Mesendoderm (in vitro differentiated cells): Measurements from ENCODE around the gene MYO9B.

ENCODE experiments used
- DNase-seq: peaks from one replicate; pipeline ENCODE4 v3.0.0; 2013
- H2AK5ac ChIP-seq: 2 replicates; pipeline ENCODE4 v1.6.1; 2013; ENCODE audit warnings: low read length, inconsistent platforms
- H2BK120ac ChIP-seq: 2 replicates; pipeline ENCODE4 v1.6.1; 2013; ENCODE audit warnings: low read depth, mild to moderate bottlenecking, low read length, moderate library complexity, mixed read lengths
- H2BK15ac ChIP-seq: replicated peaks from 2 replicates; pipeline ENCODE4 v1.6.1; 2013; ENCODE audit warnings: low read depth, mild to moderate bottlenecking, moderate library complexity
- H2BK5ac ChIP-seq: 2 replicates; pipeline ENCODE4 v1.6.1; 2013; ENCODE audit warnings: low read length, inconsistent platforms
- H3K18ac ChIP-seq: 2 replicates; pipeline ENCODE4 v1.6.1; 2013; ENCODE audit warnings: mild to moderate bottlenecking, low read length, mixed read lengths
- H3K23ac ChIP-seq: one replicate; pipeline ENCODE4 v1.6.1; 2013; ENCODE audit warnings: low read length
- H3K27ac ChIP-seq: 2 replicates; pipeline ENCODE4 v1.5.1; 2013; ENCODE audit warnings: low read depth, mild to moderate bottlenecking, inconsistent platforms, low read length, moderate library complexity
- H3K27me3 ChIP-seq: 2 replicates; pipeline ENCODE4 v1.6.1; 2013; ENCODE audit warnings: low read length, control low read depth, mild to moderate bottlenecking, inconsistent platforms; ENCODE audit not compliant: insufficient read depth, poor library complexity
- H3K36me3 ChIP-seq: 2 replicates; pipeline ENCODE4 v1.6.1; 2013; ENCODE audit warnings: low read length, inconsistent platforms; ENCODE audit not compliant: control insufficient read depth, insufficient read depth
- H3K4ac ChIP-seq: one replicate; pipeline ENCODE4 v1.6.1; 2013; ENCODE audit warnings: low read depth, mild to moderate bottlenecking, low read length, moderate library complexity
- H3K4me1 ChIP-seq: 2 replicates; pipeline ENCODE4 v1.6.1; 2013; ENCODE audit warnings: low read depth, low read length, inconsistent platforms; ENCODE audit not compliant: control insufficient read depth
- H3K4me2 ChIP-seq: 2 replicates; pipeline ENCODE4 v1.6.1; 2013; ENCODE audit warnings: low read length
- H3K4me3 ChIP-seq: 2 replicates; pipeline ENCODE4 v1.5.1; 2013; ENCODE audit warnings: mild to moderate bottlenecking, low read length
- H3K56ac ChIP-seq: one replicate; pipeline ENCODE4 v1.6.1; 2013; ENCODE audit warnings: low read length
- H3K79me1 ChIP-seq: 2 replicates; pipeline ENCODE4 v1.6.1; 2013; ENCODE audit warnings: low read length, inconsistent platforms
- H3K79me2 ChIP-seq: 2 replicates; pipeline ENCODE4 v1.6.1; 2013; ENCODE audit warnings: mild to moderate bottlenecking, low read length; ENCODE audit not compliant: control insufficient read depth, insufficient read depth
- H3K9ac ChIP-seq: 2 replicates; pipeline ENCODE4 v1.6.1; 2013; ENCODE audit warnings: low read length, inconsistent platforms
- H4K5ac ChIP-seq: one replicate; pipeline ENCODE4 v1.6.1; 2013; ENCODE audit warnings: low read length
- H4K8ac ChIP-seq: one replicate; pipeline ENCODE4 v1.6.1; 2013; ENCODE audit warnings: low read depth, mild to moderate bottlenecking, control low read depth, low read length, moderate library complexity
- WGBS: extraction: QIAGEN DNeasy Blood & Tissue Kit; methylation state at CpG from one replicate; pipeline ENCODE4 v1.1.7; 2013; ENCODE audit warnings: low lambda C conversion rate, missing lambda C conversion rate; ENCODE audit not compliant: insufficient coverage; ENCODE audit errors: extremely low coverage; 5-methylcytosine and 5-hydroxymethylcytosine counted together

MYO9B gene

GRCh38 chr19:17232258-17232657, 156.7 kb downstream of the MYO9B start:
- Histone ChIP-seq H3K36me3 (peaks cover 13% of the 10 kb centered on the region), H3K4me2 (no peak overlapping the region), H3K23ac (no peak overlapping the region), H4K8ac (no peak overlapping the region), H3K18ac (no peak overlapping the region), H3K4ac (no peak overlapping the region), H3K79me2 (peaks cover 22% of the 10 kb centered on the region), H3K4me3 (no peak overlapping the region), H3K4me1 (peaks cover 6% of the 10 kb centered on the region), H3K27me3 (no peaks in the 10 kb centered on the region), H3K79me1 (peaks cover 16% of the 10 kb centered on the region), H2BK5ac (no peak overlapping the region), H2BK120ac (no peak overlapping the region), H3K56ac (no peak overlapping the region), H4K5ac (no peak overlapping the region), H3K27ac (no peak overlapping the region), H3K9ac (no peak overlapping the region), H2BK15ac (no peak overlapping the region), H2AK5ac (no peak overlapping the region)
- no peak for DNase-seq
- no CpG with 5 or more reads among the region's 25 CpGs for WGBS

DNA sequence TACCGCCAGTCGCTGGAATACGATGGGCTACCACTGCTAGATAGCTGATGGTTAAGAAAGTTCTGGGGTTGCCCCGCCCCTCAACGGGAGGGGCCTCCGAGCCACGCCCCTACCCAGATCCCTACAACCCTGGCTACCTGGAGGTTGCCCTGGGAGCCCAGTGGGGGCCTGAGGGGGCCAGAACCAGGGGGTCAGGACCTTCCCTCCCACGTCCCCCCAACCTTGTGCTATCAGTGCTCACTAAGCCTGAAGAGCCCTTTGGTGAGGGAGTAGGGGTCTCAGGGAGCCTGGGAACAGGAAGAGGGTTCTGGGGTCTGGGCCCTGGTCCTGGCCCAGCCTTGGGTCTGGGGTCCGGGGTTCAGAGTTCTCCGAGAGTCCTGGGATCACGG, 159.3 kb downstream of the MYO9B start:
- Histone ChIP-seq H3K56ac (peak overlapping the region; percentile 97), H3K27me3 (no peaks in the 10 kb centered on the region), H2BK120ac (no peak overlapping the region), H3K23ac (no peak overlapping the region), H3K18ac (peak overlapping the region; percentile 94), H3K27ac (peak overlapping the region; percentile 97), H3K9ac (peak overlapping the region; percentile 95), H3K4me2 (peak overlapping the region; percentile 99), H3K4me3 (peak overlapping the region; percentile 80), H2AK5ac (peak overlapping the region; percentile 92), H3K79me2 (peaks cover 22% of the 10 kb centered on the region), H2BK15ac (no peak overlapping the region), H2BK5ac (peak overlapping the region; percentile 63), H3K79me1 (peaks cover 17% of the 10 kb centered on the region), H3K4me1 (peaks cover 6% of the 10 kb centered on the region), H3K4ac (peak overlapping the region; percentile 88), H4K5ac (no peak overlapping the region), H4K8ac (no peak overlapping the region), H3K36me3 (peaks cover 12% of the 10 kb centered on the region)
- DNase-seq: peak; percentile 77
- no CpG with 5 or more reads among the region's 11 CpGs for WGBS

DNA sequence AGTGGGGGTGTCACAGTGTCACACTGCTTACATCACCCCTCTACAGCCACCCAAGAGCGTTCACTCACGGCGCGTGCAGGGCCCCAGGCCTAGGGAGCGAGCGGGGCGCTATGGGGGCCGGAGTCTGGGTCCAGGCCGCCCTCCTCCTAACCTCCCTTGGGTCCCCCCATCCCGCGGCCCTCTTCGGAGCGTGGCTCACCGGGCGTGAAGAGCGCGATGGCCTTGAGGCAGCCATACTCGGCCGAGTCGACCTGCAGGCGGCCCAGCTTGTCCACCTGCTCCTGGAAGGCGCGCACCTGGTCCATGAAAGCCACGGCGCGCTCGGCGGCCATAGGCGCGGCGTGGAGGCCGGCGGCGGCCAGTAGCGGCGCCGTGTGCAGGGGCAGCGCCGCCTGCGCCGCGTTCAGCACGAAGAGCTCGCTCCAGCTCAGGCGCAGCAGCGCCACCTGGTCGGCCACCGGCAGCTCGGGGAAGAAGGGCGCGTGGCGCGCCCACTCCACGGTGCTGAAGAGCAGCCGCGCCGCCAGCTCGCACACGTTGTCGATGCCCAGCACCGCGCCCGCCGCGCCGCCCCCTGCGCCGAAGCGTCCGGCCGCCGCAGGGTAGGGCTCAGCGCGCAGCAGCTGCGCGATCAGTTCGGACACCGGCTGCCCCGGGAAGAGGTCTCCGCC, 159.9 kb downstream of the MYO9B start:
- Histone ChIP-seq H3K18ac (peak overlapping the region; percentile 94), H4K5ac (no peak overlapping the region), H3K56ac (peak overlapping the region; percentile 97), H3K4ac (peak overlapping the region; percentile 88), H3K9ac (peak overlapping the region; percentile 95), H2BK5ac (peak overlapping the region; percentile 85), H4K8ac (no peak overlapping the region), H3K4me2 (peak overlapping the region; percentile 99), H3K27ac (peak overlapping the region; percentile 97), H3K23ac (peak overlapping the region; percentile 98), H2AK5ac (peak overlapping the region; percentile 92), H3K4me3 (peak overlapping the region; percentile 80), H3K4me1 (peaks cover 6% of the 10 kb centered on the region), H2BK120ac (peak overlapping the region; percentile 31), H3K27me3 (no peaks in the 10 kb centered on the region), H3K79me2 (peaks cover 22% of the 10 kb centered on the region), H3K79me1 (peaks cover 17% of the 10 kb centered on the region), H3K36me3 (peaks cover 10% of the 10 kb centered on the region), H2BK15ac (no peak overlapping the region)
- WGBS: no CpG with 5 or more reads among the region's 80 CpGs
- DNase-seq: peak; percentile 78

- peaks cover 22% of the 10 kb centered on the region for H3K79me1 ChIP-seq
- peaks cover 6% of the 10 kb centered on the region for H3K4me1 ChIP-seq
- H3K56ac ChIP-seq: peak overlapping the region; percentile 97
- peaks cover 28% of the 10 kb centered on the region for H3K79me2 ChIP-seq
- peak overlapping the region; percentile 90 for H2AK5ac ChIP-seq
- H3K18ac ChIP-seq: peak overlapping the region; percentile 94
- no peak overlapping the region for H4K8ac ChIP-seq
- peak overlapping the region; percentile 95 for H3K9ac ChIP-seq
- H3K4me2 ChIP-seq: peak overlapping the region; percentile 99
- peak overlapping the region; percentile 80 for H3K4me3 ChIP-seq
- H4K5ac ChIP-seq: no peak overlapping the region
- no peaks in the 10 kb centered on the region for H3K27me3 ChIP-seq
- peak overlapping the region; percentile 98 for H3K23ac ChIP-seq
- H2BK15ac ChIP-seq: no peak overlapping the region
- H2BK5ac ChIP-seq: peak overlapping the region; percentile 85
- H3K4ac ChIP-seq: peak overlapping the region; percentile 88
- H3K36me3 ChIP-seq: peaks cover 10% of the 10 kb centered on the region
- DNase-seq: peak; percentile 83
- peak overlapping the region; percentile 37 for H2BK120ac ChIP-seq
- WGBS: no CpG with 5 or more reads among the region's 27 CpGs
- peak overlapping the region; percentile 97 for H3K27ac ChIP-seq
Measured at GRCh38 chr19:17235971-17236777, 160.6 kb downstream of the MYO9B start.

DNA sequence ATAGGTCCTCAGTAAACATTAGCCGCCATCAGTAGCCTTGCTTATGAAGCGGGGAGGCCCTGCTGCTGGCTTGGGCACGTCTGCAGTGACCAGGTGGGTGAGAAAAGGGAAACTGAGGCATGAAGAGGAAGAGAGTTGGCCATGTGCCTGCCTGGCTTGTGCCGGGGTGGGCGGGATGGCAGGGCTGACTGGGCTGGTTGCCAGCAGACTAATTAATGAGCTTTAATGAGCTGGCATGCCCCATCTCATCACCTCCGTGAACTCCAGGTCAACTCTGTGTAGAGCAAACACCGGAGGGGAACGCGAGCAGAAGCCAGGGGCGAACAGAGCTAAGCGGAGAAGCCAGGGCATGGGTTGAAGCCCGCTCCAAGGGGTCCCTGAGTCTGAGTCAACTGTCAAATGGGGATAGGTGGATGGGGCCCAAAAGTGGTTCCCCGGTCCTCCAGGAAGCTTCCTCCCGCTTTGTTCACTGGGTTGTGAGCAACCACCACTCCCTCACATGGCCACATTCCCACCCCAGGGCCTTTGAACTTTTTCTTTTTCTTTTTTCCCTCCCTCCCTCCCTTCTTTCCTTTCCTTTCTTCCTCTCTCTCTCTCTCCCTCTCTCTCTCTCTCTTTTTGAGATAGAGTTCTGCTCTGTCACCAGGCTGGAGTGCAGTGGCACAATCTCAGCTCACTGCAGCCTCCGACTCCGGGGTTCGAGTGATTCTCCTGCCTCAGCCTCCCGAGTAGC, 161.4 kb downstream of the MYO9B start:
- Histone ChIP-seq H3K23ac (no peak overlapping the region), H3K27me3 (no peaks in the 10 kb centered on the region), H4K5ac (no peak overlapping the region), H2AK5ac (peak overlapping the region; percentile 90), H3K4me2 (no peak overlapping the region), H3K18ac (peak overlapping the region; percentile 77), H3K4me1 (peaks cover 6% of the 10 kb centered on the region), H3K4ac (peak overlapping the region; percentile 63), H2BK5ac (no peak overlapping the region), H3K79me1 (peaks cover 23% of the 10 kb centered on the region), H3K27ac (peak overlapping the region; percentile 74), H3K79me2 (peaks cover 31% of the 10 kb centered on the region), H3K4me3 (no peak overlapping the region), H2BK120ac (peak overlapping the region; percentile 37), H2BK15ac (no peak overlapping the region), H3K36me3 (peaks cover 7% of the 10 kb centered on the region), H3K9ac (no peak overlapping the region), H3K56ac (peak overlapping the region; percentile 76), H4K8ac (no peak overlapping the region)
- no peak for DNase-seq
- no CpG with 5 or more reads among the region's 18 CpGs for WGBS
